ENCODE results near the gene REM1.
A peak's percentile ranks its signal among the peaks of the same experiment; 100 is the strongest.

The REM1 gene

DNA sequence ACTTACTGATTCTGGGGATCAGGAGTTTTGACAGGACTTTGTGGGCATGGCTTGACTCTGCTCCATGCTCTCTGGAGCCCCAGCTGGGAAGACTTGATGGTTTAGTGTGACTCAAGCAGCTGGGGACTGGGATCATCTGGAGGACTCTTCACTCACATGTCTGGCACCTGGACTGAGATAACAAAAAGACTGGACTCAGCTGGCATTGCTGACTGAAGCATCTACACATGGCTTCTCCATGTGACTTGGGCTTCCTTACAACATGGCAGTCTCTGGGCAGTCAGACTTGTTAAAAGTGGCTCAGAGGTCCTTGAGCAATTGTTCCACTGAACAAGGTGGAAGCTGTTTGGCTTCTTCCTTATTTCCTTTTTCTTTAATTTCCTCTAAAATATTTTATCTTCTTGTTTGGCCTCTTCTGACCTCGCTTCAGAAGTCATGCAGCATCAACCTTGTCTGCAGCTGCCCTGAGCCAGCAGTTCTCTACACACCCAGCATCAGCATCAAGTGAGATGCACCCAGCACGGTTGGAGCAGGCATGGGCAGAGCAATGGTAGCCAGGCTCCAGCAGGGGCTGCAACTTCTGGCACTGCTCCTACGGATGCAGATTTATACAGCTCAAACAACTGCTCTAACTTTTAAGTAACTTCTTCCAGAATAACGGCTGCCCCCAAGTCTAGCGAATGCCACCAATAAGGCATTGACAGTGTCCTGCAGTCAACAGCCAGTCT, 33.6 kb downstream of the REM1 start:
- no peak for TF ChIP-seq GATA2 (IDR thresholded peaks at IDR 0.05; ENCODE audit: low read depth, low read length)

DNA sequence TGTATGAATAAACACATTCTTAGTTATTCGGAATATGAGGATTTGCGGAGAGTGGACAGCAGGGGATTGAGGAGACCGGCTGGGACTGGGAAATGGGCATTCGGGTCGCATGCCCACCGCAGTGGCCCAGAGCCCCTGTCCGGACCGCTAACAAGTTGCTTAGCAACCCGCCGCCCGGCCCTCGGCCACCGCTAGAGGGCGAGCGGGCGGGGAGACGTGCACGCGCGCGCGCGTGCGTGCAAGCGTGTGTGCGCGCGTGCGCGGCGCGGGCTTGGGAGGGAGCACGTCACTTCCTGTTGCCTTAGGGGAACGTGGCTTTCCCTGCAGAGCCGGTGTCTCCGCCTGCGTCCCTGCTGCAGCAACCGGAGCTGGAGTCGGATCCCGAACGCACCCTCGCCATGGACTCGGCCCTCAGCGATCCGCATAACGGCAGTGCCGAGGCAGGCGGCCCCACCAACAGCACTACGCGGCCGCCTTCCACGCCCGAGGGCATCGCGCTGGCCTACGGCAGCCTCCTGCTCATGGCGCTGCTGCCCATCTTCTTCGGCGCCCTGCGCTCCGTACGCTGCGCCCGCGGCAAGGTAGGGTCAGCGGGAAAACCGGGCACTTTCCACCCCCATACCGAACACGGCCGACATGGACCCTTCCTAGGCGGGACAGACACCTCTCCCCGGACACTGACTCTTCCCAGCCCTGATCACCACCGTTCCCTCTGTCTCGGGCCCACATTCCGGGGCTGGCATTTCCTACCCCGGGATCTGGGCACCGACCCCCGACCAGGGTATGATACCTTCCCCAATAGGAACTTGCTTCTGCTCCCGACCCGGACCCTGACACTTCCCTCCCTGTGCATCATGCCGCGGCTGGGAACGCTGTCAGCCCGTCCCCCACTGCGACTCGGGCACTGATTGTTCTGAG, 39.3 kb downstream of the REM1 start, which contains the start of gene HM13:
Gene HM13 (plus strand): TSS at position 289 of the 918 bp plus-strand sequence. CDS start 110 bp downstream, at position 399.
- TF ChIP-seq GATA3 (IDR thresholded peaks at IDR 0.05; ENCODE audit: low read depth, low read length) (no peak), GATA2 (IDR thresholded peaks at IDR 0.05; ENCODE audit: low read depth, low read length) (peak; percentile 14; the same call in 1 of the 2 replicates)

DNA sequence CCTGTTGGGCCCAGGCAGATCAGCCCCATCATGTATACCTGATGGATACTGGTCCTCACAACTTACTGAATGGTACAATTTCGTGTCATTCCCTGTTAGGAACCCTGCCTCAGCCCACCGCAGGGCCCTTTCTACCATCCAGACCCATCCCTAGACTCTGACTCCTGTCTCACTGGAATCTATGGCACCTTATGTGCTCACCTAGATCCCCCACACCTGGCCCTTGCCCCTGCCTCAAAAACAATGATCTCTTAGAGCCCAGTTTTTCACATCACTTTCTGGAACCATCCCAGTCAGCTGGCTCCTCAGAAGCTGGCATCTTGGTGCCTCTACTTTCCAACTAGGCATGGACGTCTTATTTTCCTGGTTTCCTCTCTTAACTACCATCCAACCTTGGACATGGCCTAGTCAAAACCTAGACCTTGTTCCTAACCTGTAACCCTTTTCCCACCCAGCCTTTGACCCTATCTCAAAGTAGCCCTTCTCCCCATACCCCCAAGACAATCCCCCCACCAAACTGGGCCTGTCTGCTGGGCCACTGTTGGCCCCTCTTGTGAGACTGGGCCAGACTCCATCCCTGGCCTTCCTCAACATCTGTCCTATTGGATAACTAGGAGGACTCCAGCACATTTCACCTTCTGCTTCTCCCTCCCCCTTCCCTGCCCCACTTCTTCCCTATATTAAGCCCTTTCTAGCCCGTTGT, 40.1 kb downstream of the REM1 start:
- no peak for TF ChIP-seq GATA3 (IDR thresholded peaks at IDR 0.05; ENCODE audit: low read depth, low read length)
- no peak for TF ChIP-seq GATA2 (IDR thresholded peaks at IDR 0.05; ENCODE audit: low read depth, low read length)

DNA sequence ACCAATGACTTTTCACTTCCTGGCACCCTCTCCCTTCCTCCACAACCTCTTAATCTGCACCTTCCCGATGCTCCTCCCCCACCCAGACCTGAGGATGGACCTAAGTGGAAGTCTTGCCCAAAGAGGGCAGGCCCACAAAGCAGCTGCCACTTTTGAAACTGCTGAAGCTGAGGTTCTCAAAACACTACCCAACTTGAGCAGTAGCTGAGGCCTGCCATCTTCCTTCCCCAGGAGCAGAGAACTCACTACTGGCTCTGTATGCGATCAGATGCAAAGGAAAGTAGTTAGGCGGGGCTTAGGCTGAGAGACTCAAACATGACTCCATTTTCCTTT, 40.7 kb downstream of the REM1 start:
- TF ChIP-seq GATA3 (IDR thresholded peaks at IDR 0.05; ENCODE audit: low read depth, low read length) (no peak), GATA2 (IDR thresholded peaks at IDR 0.05; ENCODE audit: low read depth, low read length) (no peak)

DNA sequence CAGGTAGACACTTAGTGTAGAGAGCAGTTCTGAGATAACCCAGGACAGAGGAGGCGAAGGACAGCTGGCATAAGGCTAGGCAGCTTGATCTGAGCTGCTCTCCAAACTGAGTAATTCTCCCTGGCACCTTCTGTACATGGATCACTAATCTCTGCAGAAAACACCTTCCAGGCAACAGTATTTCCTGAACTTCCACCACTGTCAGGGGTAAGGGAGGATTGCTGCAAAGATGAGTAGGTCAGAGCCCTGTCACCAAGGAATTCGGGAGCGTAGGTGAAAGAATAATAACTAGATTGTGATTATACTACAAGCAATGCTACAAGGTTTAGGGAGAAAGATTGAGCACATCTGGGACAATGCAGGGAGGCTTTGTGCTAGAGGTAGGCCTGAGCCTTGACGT, 41.1 kb downstream of the REM1 start:
- TF ChIP-seq GATA2 (IDR thresholded peaks at IDR 0.05; ENCODE audit: low read depth, low read length) (no peak), GATA3 (IDR thresholded peaks at IDR 0.05; ENCODE audit: low read depth, low read length) (no peak)

DNA sequence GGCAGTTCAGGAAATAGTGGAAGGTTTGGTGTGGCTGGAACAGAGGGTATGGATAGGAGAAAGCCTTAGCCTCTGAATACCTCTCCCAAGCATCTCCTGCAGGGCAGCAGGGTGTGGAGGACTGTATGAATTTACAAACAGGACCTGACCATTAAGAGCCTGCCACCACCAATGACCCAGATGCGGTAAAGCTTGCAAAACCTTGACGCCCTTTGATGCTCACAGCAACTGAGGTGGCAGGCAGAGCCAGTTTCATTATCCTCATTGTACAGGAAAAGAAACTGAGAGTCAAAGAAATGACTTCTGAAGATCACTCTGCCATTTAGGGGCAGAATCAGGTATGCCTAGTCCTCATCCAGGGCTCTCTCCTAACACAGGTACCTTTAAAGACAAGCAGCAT, 41.6 kb downstream of the REM1 start:
- TF ChIP-seq GATA3 (IDR thresholded peaks at IDR 0.05; ENCODE audit: low read depth, low read length) (no peak), GATA2 (IDR thresholded peaks at IDR 0.05; ENCODE audit: low read depth, low read length) (no peak)

DNA sequence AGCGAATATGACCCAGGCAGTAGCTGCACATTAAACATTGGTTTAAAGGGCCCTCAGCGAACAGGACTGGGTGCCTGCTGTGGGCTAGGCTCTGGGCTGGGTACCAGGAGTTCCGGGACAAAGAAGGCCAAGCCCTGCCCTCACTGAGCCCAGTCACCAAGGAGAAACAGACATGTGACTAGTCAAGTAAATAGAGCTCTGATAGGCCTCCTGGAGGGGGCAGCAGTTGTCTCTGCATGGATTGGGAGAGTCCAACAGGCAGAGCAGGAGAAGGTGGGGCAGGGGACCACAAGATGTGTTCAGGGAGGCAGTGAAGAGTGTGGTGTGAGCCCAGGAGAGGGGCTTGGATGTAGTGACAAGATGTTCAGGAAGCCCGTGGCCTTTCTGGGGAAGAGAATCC, 42.3 kb downstream of the REM1 start:
- TF ChIP-seq GATA3 (IDR thresholded peaks at IDR 0.05; ENCODE audit: low read depth, low read length) (no peak), GATA2 (IDR thresholded peaks at IDR 0.05; ENCODE audit: low read depth, low read length) (no peak)

DNA sequence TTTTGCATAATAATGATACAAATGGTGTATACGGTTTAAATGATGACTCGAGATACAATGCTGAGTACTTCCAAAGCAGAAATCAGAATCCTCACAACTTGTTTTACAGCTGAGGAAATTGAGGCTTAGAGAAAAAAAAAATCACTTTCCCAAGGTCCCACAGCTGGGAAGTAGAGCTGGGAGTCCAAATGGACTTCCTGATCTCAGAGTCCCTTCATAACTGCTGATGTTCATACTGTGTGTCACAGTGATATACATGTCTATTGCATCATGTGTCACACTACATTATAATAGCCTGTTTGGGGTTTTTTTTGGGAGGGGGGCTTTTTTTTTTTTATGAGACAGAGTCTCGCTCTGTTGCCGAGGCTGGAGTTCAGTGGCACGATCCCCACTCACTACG, 47.6 kb downstream of the REM1 start:
- TF ChIP-seq GATA2 (IDR thresholded peaks at IDR 0.05; ENCODE audit: low read depth, low read length) (no peak), GATA3 (IDR thresholded peaks at IDR 0.05; ENCODE audit: low read depth, low read length) (no peak)

DNA sequence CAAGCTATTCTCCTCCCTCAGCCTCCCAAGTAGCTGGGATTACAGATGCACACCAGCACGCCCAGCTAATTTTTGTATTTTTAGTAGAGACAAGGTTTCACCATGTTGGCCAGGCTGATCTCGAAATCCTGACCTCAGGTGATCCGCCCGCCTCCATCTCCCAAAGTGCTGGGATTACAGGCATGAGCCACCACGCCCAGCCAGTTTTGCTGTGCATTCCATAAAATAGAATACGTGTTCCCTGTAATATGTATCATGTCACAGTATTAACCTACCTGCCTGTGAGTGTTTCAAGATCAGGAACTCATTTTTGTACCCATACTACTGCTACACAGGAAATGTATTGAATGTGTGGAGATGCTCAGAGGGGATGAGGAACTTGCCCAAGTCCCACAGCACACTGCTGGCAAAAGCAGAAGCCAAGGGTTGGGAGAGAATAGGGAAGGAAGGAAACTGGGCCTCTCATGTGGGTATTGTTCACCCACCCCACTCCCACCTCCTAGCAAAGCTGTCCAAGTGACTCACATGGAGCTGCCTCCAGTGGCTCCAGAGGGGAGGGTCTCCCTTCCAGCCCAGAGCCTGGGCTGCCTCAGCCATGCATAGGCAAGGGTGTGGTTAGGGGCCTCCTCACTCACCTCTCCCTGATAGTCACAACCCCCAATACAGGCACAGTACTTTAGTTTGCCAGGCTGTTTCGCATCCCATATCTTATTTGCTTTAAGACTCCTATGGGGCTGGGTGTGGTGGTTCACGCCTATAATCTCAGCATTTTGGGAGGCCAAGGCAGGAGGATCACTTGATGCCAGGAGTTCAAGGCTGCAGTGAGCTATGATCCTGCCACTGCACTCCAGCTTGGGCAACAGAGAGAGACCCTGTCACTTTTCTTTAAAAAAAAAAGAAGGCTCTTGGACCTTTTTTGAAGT, 48.5 kb downstream of the REM1 start:
- TF ChIP-seq GATA2 (IDR thresholded peaks at IDR 0.05; ENCODE audit: low read depth, low read length) (no peak), GATA3 (IDR thresholded peaks at IDR 0.05; ENCODE audit: low read depth, low read length) (no peak)

DNA sequence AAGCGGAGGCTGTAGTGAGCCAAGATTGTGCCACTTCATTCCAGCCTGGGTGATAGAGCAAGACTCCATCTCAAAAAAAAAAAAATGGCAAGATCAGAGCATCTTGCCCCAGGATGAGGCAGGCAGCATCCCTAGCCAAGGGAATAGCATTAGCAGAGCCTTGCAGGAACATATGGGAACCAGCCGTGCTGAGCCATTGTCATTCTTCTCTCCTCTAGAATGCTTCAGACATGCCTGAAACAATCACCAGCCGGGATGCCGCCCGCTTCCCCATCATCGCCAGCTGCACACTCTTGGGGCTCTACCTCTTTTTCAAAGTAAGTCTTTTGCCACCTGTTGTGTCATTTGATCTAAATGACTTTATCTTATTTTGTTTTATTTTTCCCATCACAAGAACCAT, 52.2 kb downstream of the REM1 start:
- no peak for TF ChIP-seq GATA2 (IDR thresholded peaks at IDR 0.05; ENCODE audit: low read depth, low read length)
- no peak for TF ChIP-seq GATA3 (IDR thresholded peaks at IDR 0.05; ENCODE audit: low read depth, low read length)

All from SH-SY5Y (cell line).